ENCODE measurements around the gene PEX5L.
"Not testable (repeated sequence)": the region's sequence is repeated elsewhere in the genome, so short reads cannot be mapped to it uniquely, and the experiment has no call there.

The PEX5L gene

DNA sequence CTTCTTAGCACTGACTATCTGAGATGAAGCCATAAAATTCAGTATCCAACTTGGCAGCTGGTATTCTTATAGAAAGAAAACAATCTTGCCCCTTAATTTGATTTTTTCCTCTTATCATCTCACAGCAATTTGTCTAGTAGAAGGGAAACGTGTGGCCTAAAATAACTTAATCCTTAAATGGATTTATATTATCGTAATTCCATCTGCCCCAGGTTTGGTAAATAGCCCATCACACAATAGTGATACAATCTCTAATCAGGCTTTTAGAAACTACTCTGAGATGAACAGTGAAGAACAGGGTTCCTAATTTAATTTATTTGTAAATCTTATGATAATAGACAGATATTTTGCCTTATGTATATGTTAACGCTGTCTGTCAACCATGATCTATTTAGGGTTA, 24.8 kb downstream of the PEX5L start:
- DNase-seq (ENCODE audit: low read depth in 2 of 2), result no peak

DNA sequence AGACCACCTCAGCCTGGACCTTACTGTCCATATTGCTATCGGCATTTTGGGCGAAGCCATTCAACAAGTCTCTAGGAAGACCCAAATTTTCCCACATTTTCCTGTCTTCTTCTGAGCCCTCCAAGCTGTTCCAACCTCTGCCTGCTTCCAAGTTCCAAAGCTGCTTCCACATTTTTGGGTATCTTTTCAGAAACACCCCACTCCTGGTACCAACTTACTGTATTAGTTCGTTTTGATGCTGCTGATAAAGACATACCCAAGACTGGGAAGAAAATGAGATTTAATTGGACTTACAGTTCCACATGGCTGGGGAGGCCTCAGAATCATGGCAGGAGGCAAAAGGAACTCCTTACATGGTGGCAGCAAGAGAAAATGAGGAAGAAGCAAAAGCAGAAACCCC, 28.4 kb downstream of the PEX5L start:
- not testable (repeated sequence) for DNase-seq (ENCODE audit: low read depth in 2 of 2)

DNA sequence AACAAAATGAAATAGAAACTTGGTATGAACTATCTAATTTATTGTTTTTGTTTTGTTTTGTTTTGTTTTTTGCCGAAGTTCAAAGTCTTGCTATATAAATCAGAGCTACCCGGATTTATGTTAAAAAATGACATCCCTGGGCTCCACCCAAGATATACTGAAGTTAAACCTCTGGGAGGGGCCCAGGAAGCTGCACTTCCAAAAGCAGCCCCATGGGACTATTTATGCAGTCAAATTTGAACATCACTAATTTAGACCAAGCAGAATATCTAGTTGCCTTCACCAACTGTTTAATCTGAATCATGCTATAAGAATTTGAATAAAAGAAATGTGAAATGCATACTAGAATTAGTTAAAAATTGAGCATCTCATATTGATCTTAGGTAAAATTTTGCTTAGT, 32.2 kb downstream of the PEX5L start:
- DNase-seq (ENCODE audit: low read depth in 2 of 2), result no peak

DNA sequence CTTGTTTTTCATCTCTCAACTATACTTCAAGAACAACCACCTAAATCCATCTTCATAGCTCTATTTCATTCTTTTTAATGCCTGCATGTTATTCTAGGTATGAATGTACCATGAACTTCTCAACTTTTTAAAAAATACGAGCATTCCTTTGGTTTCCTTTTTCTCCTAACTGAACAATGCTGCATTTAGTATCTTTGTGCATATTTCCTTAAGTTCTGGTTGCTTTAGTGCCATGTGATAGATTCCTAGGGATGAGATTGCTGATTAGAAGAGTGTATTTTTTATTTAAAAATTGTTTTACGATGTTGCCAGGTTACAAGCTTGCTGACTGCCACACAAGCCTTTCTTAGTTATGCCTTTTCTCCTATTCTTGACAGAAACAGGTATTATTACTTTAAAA, 34.7 kb downstream of the PEX5L start:
- DNase-seq (ENCODE audit: low read depth in 2 of 2), result no peak

DNA sequence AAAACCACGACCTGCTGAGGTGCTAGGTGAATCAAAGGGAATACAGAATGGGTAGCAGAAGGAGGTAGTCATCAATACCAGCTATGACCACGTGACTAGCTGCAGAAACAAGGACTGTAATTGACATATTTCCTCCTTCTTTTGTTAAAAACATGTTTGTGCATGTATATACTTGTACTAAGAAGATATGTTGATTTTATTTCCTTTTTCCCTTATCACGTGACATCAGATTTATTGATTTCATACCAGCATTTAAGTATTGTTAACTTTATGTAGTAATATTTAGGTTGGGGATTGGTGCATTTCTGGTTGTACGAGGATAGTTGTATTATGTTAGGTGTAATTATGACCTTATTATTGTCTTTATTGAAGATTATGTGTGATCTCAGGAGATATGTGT, 36.2 kb downstream of the PEX5L start:
- DNase-seq (ENCODE audit: low read depth in 2 of 2), result no peak

DNA sequence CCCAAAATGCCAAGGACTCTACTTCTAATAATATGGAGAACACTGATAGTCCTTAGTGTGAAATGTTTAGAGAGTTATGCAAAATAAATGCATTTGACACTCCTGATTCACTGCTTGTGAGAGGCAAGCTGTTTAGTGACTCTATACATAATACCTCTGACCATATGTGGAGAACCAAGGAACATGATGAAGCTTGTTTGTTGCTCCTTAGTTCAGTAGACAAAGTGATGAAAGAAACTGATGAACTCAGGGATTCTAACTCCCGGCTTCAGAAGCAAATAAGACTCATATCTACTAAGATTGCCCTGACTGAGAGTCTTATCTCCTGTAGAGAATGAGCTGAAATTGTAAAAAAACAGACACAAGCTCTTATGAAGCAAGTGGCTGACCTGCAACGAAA, 41.3 kb downstream of the PEX5L start:
- no peak for DNase-seq (ENCODE audit: low read depth in 2 of 2)

DNA sequence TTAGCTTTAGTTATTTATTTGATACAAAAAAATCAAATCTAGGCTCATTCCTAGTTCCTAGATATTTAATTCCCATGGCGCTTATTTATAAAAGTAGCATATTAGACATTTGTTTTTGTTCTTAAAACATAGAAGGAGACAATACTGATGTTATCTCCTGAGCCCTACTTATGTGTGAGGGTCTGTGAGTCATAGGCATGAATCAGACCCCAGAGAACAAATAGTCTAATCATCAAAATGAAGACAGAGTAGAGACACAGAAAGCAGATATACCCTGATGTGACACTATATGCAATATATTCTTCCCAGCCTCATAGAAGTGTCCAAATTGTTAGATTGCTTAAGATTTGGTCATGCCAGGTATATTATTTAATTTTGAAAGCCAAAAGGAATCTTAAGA, 44.9 kb downstream of the PEX5L start:
- DNase-seq (ENCODE audit: low read depth in 2 of 2), result no peak

DNA sequence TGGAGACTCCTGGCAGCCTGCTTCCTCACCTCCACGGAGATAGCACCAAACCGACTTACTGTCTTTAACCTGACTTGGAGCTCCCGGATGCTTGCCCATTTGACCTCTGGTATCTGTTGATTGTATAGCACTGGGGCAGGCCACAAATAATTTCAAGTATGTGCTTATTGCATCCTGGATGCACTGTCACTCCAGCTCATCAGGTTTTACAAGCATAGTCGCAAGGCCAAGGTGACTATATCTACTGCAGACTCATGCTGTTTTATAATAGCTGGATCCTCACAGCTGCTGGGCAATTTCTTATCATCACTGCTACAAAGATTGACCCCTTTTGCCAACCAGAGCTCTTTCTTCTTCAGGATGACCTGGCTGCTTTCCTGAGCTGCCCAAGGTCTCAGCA, 45.6 kb downstream of the PEX5L start:
- DNase-seq (ENCODE audit: low read depth in 2 of 2), result no peak

DNA sequence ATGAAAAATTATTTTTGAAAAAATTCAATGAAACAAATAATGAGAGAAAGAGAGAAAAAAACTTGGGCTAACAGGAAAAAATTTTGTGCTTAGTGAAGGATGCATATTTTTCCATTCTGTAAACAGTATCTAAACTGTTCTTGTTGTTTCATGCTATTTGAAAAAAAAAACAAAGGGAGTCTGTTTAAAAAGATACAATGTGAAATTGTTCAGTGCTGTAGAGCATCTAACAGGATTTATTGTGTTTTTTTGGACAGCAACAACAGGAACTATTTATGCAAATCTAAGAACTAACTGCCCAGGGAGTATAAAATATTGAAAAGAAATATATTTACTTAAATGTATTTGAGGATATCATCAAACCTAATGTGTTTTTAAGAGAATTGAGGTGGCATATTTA, 55.1 kb downstream of the PEX5L start:
- DNase-seq (ENCODE audit: low read depth in 2 of 2), result no peak

DNA sequence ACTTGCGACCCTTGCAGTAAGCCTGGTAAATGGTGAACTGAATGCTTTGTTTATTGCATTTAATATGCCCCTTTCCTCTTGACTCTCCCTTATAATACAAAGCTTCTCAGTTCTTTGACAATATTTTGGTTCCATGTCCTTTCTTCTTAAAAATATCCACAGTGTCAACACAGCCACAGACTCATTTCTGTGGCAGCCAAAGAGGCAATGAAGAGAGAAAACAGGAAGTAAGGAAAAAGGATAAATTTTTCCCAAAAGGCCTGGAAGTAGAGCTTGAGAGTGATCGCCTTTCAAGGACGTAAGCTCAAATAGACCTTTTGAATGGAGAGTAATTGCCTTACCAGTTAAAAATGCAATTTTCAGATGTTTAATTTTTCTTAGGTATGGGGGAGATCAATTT, 59.4 kb downstream of the PEX5L start:
- DNase-seq (ENCODE audit: low read depth in 2 of 2), result no peak

DNA sequence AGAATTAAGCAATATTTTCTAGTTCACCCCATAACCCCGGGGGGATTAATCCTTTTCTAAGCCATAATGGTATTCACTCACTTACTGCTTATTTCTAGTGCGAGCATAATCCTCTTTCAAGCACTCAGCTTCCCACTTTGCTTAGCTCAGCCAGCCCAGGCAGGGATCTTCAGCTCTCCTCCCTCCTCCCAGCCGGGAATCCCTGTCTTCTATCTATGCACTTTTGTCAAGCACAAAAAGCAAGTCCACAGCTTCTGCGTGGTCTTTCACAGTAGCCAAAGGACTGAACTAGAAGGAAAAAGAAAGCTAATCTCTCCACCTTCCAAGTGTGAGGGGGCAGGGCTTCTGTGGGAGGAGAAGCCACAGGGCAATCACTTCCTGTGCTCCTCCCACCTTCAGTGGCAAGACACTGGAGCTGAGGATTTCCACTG, 62.8 kb downstream of the PEX5L start:
- no peak for DNase-seq (ENCODE audit: low read depth in 2 of 2)

DNA sequence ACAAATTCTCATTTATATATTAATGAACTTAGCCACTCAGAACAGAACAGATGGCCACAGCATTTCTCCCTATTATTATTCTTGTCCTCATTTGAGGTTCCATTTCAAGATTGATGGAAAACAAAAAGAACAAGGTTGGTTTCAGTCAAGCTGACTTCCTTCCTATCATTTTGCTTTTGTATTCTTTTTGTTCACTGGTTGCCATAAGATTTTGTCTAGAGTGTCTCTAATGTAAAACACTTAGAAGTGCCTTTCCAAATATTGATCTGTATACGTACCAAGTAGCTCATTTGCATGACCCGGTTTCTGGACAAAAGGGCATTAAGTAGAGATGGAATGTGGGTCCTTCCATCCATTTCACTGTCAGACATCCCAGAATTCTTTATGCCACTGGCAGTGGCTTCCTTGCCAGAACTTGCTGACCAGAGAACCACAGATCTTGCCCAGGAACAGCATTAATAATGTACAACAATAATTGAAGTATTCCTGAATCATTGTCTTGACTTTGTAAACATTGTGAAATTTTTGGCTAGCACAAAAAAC, 63.8 kb downstream of the PEX5L start:
- no peak for DNase-seq (ENCODE audit: low read depth in 2 of 2)

DNA sequence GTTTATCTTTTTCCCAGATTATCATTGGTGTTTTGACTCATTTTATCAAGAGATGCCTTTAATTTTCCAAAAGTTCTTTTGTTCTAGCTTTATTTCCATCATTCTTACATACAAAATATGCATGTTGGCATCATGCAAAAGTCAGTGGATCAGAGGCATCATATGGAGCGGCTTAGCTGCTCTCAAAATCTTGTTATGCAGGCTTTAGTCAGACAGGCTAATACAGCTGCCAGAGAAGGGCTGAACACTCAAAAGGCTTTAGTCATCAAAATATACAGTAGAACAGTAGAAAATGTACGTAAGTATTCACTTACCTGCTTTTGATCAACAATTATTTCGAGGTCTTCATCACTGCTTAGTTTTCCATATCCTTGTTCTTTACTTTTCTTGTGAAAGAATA, 65.5 kb downstream of the PEX5L start:
- DNase-seq (ENCODE audit: low read depth in 2 of 2), result no peak

DNA sequence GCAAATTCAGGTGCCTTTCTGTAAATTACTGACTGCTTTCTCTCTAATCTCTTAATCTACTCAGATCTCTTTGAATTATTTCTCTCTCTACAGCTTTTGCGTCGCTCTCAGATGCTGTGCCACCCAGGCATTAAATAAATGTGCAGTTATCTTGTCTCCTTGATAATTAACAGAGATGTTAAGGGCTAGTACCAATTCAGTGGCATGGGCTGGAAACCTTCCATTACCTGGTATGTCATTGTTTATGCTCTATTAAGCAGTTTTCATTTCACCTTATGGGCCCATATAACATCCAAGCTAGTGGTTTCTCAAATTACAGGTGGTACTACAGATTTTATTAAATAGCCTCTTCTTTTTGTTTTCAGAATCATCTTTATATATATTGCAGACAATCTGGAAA, 66.0 kb downstream of the PEX5L start:
- DNase-seq (ENCODE audit: low read depth in 2 of 2), result no peak

DNA sequence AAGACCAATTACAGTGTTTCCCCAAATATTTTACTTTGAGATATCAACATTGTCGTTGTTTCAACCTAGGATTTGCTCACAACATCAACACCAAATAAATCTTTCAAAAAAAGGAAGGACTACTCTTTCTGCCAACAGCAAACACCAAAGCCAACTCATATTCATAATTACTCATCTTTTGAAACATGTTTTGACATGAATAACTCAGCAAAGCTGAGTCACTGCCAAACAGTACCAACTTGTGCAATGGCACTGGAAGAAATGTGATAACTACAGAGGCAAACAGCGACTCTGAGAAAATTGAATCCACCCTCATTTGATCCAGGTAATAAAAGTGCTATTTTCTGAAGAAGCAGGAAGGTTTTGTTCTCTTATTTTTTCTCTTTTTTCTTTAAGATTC, 67.2 kb downstream of the PEX5L start:
- no peak for DNase-seq (ENCODE audit: low read depth in 2 of 2)

DNA sequence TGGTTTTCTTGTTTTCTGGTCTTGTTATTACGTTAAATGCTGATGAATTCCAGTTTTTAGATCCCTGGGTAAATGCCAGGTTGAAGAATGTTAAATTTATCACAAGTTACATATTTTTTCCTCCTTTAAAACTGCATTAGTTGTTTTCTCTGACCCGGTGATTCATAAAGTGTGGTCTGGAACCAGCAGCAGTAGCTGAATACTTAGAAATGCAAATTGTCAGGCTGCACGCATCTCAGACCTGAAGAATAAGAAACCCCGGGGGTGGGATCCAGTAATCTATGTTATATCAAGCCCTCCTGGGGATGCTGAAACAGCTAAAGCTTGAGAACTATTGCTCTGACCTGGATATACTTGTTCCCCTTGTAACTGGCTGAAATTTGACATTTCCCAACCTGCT, 69.1 kb downstream of the PEX5L start:
- no peak for DNase-seq (ENCODE audit: low read depth in 2 of 2)

DNA sequence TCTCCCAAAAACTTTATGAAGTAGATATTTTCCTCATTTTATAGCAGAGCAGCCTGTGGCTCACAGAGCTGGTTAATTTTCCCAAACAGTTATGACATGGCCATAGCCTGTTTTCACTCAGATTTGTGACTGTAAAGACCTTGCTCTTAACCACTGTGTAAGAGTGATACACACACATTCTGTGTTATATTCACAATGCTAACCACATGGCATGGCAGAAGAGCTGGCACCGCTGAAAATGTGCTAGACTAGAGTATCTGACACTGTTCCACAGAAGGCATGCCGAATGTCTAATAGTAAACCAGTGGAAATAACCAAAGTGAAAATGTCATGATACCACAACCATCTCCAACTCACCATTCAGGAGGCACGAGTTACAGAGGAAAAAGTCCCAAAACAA, 71.8 kb downstream of the PEX5L start:
- DNase-seq (ENCODE audit: low read depth in 2 of 2), result no peak

DNA sequence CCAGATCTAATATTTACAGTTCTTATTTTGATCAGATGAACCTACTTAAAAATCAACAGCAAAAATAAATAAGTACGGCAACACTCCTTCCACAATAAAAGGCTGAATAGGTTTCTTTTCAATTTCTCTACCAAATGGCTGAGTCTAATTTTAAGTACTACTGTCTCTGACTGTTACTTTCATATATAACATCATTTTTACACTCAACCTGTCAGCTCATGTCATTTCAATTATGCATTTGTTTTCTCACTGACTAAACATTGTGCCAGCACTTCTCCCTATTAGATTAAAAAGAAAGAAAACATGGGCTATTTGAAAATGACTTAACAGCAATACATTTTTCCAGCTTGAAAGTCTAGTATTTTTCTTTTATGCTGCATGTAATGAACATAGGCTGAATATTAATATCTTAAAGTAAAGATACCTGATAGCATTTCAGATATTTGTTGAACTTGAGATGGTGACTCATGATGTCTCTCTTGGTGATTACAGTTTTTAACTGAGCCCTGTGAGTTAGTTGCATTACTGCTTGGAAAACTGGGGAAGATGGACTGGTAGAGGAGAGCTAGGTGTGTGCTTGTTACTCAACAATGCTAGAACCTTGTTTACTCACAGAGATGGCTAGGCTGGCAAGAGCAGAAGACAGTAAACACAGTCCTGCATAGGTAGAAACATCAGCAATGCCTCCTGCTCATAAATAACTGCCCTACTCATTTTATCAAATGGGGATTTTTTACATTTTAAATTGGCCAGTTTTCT, 73.9 kb downstream of the PEX5L start:
- no peak for DNase-seq (ENCODE audit: low read depth in 2 of 2)

DNA sequence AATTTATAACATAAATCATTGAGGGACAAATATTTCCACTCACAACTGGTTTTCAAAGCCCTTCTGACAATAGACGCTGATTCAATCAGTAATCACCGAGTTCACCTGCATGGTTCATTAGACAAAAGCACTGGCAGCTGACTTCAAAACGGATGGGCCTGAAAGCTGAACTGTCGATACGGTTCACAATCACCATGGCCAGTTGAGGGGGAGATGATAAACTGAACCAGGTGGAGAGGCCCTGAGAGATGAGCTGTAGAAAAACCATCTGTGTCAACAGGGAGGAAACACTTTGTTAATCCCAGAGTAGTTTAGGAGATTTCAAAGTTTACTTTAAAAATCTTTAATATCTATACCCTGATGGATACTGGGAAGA, 75.0 kb downstream of the PEX5L start:
- DNase-seq (ENCODE audit: low read depth in 2 of 2), result no peak

DNA sequence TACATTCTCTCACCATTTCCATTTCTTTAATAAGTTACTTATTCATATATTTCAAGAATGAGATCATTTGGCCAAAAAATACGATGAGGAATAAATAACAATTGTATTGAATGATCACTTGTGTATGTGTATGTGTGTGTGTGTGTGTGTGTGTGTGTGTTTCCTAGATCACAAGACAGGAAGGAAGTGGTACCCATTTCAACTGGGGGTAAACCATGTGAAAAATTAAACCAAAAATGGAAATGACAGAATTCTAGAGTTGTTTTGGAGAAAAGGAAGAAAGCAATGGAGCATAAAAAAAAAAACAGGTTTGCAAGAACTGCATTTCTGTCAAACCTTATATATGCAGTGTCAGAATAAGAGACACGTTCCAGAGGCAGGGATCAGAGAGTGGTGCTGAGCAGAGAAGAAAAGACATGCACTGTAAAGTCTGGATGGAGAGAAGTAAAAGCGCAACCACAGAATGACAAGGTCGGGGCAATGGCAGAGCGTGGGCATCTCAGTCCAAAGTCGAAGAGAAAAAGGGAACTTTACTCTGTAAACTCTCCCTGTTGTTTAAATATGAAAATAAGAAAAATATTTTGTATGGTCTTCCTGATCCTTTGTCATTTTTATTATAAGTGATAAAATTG, 75.5 kb downstream of the PEX5L start:
- no peak for DNase-seq (ENCODE audit: low read depth in 2 of 2)

DNA sequence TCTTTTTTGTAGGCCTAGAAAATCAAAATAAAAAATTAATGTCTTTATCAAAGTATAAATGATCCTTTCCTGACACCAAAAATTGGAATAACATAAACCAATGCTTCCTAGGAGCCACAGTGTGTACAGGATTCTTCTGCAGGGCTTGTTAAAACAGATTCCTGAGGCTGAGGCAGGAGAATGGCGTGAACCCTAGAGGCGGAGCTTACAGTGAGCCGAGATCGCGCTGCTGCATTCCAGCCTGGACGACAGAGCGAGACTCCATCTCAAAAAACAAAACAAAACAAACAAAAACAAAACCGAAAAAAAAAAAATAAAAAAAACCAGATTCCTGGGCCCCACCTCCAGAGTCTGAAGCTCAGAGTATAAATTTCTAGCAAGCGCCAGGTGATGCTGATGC, 78.0 kb downstream of the PEX5L start:
- no peak for DNase-seq (ENCODE audit: low read depth in 2 of 2)

DNA sequence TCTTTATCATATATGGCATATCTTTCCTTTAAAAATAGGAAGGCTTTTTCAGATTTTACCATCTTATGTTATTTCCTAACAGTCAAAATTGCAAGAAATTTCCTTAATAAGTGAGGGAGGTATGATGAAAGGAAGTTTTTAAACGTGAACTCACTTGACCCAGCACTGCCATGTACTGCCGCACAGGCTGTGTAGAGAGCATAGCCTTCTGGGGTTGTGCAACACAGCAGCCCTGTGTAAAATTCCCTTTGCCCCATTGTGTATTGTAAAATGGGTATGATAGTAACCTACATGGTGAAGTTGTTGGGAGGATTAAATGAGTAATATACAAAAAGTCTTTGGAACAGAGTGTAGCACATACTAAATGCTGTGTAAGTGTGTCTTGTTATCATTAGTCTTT, 78.6 kb downstream of the PEX5L start:
- DNase-seq (ENCODE audit: low read depth in 2 of 2), result no peak

DNA sequence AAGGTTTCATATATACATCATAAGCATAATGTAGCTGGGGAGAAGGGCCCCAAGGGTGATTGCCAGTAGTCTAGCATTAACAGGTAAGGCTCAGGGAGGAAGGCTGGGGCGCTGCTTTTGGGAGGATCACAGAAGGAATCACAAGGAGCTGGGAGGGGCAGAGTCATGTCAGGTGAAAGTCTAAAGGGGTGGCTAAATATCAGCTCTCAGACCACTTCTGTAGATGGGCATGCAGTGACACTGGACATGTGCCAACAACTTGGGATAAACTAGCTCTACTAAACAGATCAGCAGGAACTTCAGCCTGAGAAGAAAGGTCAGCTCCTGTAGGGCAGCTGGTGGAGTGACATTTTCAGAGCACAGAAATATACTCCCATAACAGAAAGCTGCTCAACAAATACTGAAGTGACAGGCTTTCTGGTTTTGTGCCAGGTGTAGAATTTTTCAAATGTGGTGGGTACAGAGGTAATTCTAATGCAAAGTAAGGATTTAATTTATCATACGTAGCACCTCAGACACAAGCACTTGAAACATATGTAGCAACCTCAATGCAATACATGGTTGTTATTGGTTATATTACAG, 79.4 kb downstream of the PEX5L start:
- no peak for DNase-seq (ENCODE audit: low read depth in 2 of 2)

All from stimulated activated CD8-positive, alpha-beta memory T cell treated with anti-CD3 and anti-CD28 coated beads, Interleukin-2, amount 100 ng/mL, for 48 hours (primary cell).